Adrenal gland (tissue), 12 donors: ENCODE data around the gene SLC24A4. TPM values are rescaled to one million over a fixed set of nuclear protein-coding genes. Genes with fewer than 3 reads are reported as not detected.

Experiments
- DNase-seq, 7 donors: peaks; one replicate each; pipeline ENCODE4 v3.0.0-alpha.2; 2019 to 2020
- H3K27ac ChIP-seq, 5 donors: fragments of 200-600 bp; sonication (generic) in 4 of 5; 1 replicate in 3 of 5; 2 replicates in 2 of 5; pipeline versions ENCODE4 v1.5.1 to v1.8.0; 2016 to 2020; ENCODE audit warnings: mild to moderate bottlenecking in 1 of 5
- H3K27me3 ChIP-seq: fragments of 200-600 bp; 2 replicates; pipeline ENCODE4 v1.8.0; 2021
- H3K36me3 ChIP-seq, 2 donors: fragments of 200-600 bp; replicated peaks in 1 of 2; 1 replicate in 1 of 2; 2 replicates in 1 of 2; pipeline versions ENCODE4 v1.5.1 to v1.8.0; 2018 to 2022
- H3K4me1 ChIP-seq, 2 donors: fragments of 200-600 bp; replicated peaks in 1 of 2; 1 replicate in 1 of 2; 2 replicates in 1 of 2; pipeline versions ENCODE4 v1.5.1 to v1.8.0; 2018 to 2021
- H3K4me3 ChIP-seq, 4 donors: fragments of 200-600 bp; sonication (generic) in 3 of 4; one replicate each; pipeline ENCODE4 v1.5.1; 2016 to 2018
- H3K9me3 ChIP-seq, 3 donors: fragments of 200-600 bp; sonication (generic) in 1 of 3; replicated peaks in 1 of 3; 1 replicate in 2 of 3; 2 replicates in 1 of 3; pipeline versions ENCODE4 v1.5.1 to v1.8.0; 2016 to 2021
- POLR2A ChIP-seq, 2 donors: fragments of 450-650 bp; IDR thresholded peaks; one replicate each; pipeline ENCODE4 v1.6.1; 2017; ENCODE audit warnings: antibody characterized with exemption in 2 of 2, mild to moderate bottlenecking in 2 of 2, moderate library complexity in 1 of 2
- WGBS, 4 donors: extraction: QIAGEN DNeasy Blood & Tissue Kit in 2 of 4; methylation state at CpG; one replicate each; pipeline versions ENCODE4 v1.1.5 to v1.1.7; 2013 to 2017; 5-methylcytosine and 5-hydroxymethylcytosine counted together
- intact Hi-C, 2 donors: fragments of 100-400 bp; cut with DNase I; formaldehyde crosslinking; loops; one replicate each; pipeline versions ENCODE4 v1.14.1 to v1.15.0; 2022 to 2023
- polyA plus RNA-seq, 3 donors: library from polyadenylated mRNA; stranded (reverse); fragments of 200-250 nt in 2 of 3; fragments of 350-450 nt in 1 of 3; fragmentation: Illumina TruSeq in 1 of 3; extraction: RNeasy Lipid Tissue Mini Kit (QIAGEN cat#74804) in 1 of 3; gene quantifications; one replicate each; pipeline ENCODE4 v1.2.3, GENCODE V29; 2013 to 2014
- total RNA-seq, 9 donors: library from RNA; depleted of rRNA in 4 of 9; stranded (reverse); fragments of >200 nt in 4 of 9; fragments of 120-200 nt in 1 of 9; fragmentation: NEBNext Ultra II Directional in 1 of 9; extraction: Animal tissue kit (Norgen Biotek cat#: 25700) in 1 of 9; gene quantifications; one replicate each; pipeline versions ENCODE4 v1.1.0 to v1.2.4, GENCODE V29; 2013 to 2023
- TF ChIP-seq, protein P1 (sequence below), 6 experiments: fragments of 450-650 bp in 4 of 6; fragments of 200-600 bp in 2 of 6; sonication (generic) in 1 of 6; IDR thresholded peaks; 1 replicate in 5 of 6; 2 replicates in 1 of 6; pipeline versions ENCODE4 v1.5.1 to v1.8.0; 2016 to 2021; ENCODE audit warnings: antibody characterized with exemption in 6 of 6, mild to moderate bottlenecking in 2 of 6, moderate library complexity in 1 of 6
- donor health status: healthy with polysubstance abuse.
- donor health status: Bipolar disorder and iron deficiency.
- donor health status: DM: yes; HTN: yes; CAD: no.
- donor health status: DM: no; HTN: no; CAD: no.
- donor health status: DM: no; HTN: no; CAD: no.
- donor health status: DM: yes; HTN: yes; CAD: no.

SLC24A4 gene
- total and polyA plus RNA-seq, 12 donors: 0.09 to 1.9 (median 0.52) TPM

DNA sequence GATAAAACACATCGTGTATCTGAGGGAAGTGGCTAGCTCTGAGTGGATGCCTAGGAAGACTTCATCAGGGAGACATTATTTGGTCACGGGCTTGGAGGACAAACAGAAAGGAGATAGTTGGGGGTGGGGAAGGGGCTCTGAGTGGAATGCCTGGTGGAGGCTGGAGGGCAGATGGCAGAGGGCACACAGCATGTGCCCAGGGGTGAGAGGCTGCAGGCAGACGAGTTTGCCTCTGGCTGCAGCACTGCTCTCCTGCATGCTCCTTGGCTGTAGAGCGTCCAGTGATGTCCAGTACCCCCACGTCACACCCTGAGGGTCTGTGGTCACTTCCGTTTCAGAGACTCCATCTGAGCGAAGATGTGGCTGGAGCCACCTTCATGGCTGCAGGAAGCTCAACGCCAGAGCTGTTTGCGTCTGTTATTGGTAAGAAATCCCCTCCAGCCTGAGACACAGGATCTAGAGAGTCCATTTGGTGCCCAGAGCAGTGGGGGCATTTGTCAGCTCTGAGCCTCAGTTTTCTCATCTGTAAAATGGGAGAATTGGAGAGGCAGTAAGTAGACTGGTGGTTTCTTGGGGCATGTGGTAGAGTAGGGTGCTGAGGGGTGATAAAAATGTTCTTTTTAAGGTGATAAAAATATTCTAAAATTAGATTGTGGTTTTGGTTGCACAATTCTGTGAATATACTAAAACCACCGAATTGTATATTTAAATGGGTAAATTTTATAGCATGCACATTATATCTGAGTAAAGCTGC is 119.0 kb downstream of the SLC24A4 start:
- no peak for DNase-seq
- no peaks in the 10 kb centered on the region for H3K36me3 ChIP-seq
- intact Hi-C loops: no loop called here
- H3K27ac ChIP-seq: no peak overlapping the region
- no peaks in the 10 kb centered on the region for H3K4me1 ChIP-seq
- WGBS, 4 donors: 79 to 86% (median 84%) methylated on average over 7 to 10 of the region's 10 CpGs
- H3K4me3 ChIP-seq: no peak overlapping the region
- no peaks in the 10 kb centered on the region for H3K9me3 ChIP-seq
- TF ChIP-seq, protein P1, sequence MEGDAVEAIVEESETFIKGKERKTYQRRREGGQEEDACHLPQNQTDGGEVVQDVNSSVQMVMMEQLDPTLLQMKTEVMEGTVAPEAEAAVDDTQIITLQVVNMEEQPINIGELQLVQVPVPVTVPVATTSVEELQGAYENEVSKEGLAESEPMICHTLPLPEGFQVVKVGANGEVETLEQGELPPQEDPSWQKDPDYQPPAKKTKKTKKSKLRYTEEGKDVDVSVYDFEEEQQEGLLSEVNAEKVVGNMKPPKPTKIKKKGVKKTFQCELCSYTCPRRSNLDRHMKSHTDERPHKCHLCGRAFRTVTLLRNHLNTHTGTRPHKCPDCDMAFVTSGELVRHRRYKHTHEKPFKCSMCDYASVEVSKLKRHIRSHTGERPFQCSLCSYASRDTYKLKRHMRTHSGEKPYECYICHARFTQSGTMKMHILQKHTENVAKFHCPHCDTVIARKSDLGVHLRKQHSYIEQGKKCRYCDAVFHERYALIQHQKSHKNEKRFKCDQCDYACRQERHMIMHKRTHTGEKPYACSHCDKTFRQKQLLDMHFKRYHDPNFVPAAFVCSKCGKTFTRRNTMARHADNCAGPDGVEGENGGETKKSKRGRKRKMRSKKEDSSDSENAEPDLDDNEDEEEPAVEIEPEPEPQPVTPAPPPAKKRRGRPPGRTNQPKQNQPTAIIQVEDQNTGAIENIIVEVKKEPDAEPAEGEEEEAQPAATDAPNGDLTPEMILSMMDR (IDR thresholded peaks at IDR 0.05): no peak
- TF ChIP-seq POLR2A (IDR thresholded peaks at IDR 0.05): no peak
- H3K27me3 ChIP-seq: no peaks in the 10 kb centered on the region

DNA sequence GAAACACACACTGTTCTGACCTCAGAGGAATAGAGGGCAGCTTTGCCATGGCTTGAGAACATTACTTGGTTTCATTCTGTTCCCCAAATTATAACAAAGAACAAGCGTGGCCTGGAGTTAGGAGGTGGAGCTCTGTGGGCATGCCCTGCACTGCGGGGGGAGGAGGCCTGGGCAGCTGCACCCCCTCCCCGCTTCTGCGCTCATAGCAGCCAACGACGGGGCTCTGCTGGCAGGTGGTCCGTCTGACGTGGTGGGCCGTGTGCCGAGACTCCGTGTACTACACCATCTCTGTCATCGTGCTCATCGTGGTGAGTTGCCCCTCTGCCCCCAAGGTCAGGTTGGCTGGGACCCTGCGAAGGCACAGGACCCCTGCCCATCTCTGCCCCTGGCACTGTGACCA is 120.2 kb downstream of the SLC24A4 start:
- Histone ChIP-seq H3K4me3 (no peak overlapping the region), H3K27me3 (no peaks in the 10 kb centered on the region), H3K4me1 (no peaks in the 10 kb centered on the region), H3K9me3 (no peaks in the 10 kb centered on the region), H3K36me3 (no peaks in the 10 kb centered on the region), H3K27ac (no peak overlapping the region)
- no peak for DNase-seq
- no peak for TF ChIP-seq POLR2A (IDR thresholded peaks at IDR 0.05)
- TF ChIP-seq, protein P1 (IDR thresholded peaks at IDR 0.05): no peak
- WGBS, 4 donors: 80 to 91% (median 87%) methylated on average over 1 to 14 of the region's 14 CpGs
- intact Hi-C loops: no loop called here

DNA sequence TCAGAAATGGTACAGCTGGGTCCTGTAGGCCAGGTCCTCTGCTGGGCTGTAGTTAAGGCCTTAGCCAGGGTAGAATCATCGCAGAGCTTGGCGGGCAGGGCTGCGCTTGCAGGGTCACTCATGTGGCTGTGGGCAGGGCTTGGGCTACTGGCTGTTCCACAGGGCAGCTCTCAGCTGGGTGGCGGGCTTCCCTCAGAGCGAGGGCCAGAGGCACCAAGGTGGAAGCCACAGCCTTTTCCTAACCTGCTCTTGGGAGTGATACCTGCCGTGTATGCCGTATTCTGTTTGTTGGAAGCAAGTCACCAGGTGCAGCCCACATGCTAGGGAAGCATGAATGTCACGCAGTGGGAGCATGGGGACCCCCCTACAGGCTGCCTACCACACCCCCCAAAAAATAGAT is 120.8 kb downstream of the SLC24A4 start:
- H3K4me3 ChIP-seq: no peak overlapping the region
- DNase-seq: no peak
- 92 to 100% (median 94%) methylated on average over 4 to 8 of the region's 8 CpGs for WGBS, 4 donors
- no peak overlapping the region for H3K27ac ChIP-seq
- intact Hi-C loops: no loop called here
- no peaks in the 10 kb centered on the region for H3K36me3 ChIP-seq
- no peaks in the 10 kb centered on the region for H3K27me3 ChIP-seq
- no peaks in the 10 kb centered on the region for H3K4me1 ChIP-seq
- no peak for TF ChIP-seq POLR2A (IDR thresholded peaks at IDR 0.05)
- TF ChIP-seq, protein P1 (IDR thresholded peaks at IDR 0.05): no peak
- H3K9me3 ChIP-seq: no peaks in the 10 kb centered on the region

DNA sequence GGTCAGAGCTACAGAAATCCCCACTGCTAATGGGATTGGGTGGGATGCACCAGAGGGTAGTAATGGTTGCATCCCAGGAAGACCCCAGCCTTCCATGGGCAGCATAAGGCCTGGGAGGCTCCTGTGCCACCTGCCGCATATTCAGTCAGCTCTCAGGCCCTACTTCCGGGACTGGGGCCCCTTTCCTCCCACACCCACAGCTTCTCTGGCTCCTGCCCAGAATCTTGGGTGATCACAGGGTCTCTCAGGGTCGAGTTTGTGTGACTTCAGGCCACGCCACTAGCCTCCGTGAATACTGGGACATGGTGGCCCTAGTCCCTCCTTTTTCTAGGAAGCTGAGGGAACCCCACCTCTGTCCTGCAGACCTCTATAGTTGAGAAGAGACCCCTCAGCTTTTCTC is 123.8 kb downstream of the SLC24A4 start:
- TF ChIP-seq POLR2A (IDR thresholded peaks at IDR 0.05): no peak
- TF ChIP-seq, protein P1 (IDR thresholded peaks at IDR 0.05): no peak
- H3K9me3 ChIP-seq: no peaks in the 10 kb centered on the region
- DNase-seq: no peak
- H3K4me3 ChIP-seq: no peak overlapping the region
- intact Hi-C loops: no loop called here
- H3K27me3 ChIP-seq: no peaks in the 10 kb centered on the region
- no peaks in the 10 kb centered on the region for H3K36me3 ChIP-seq
- no peaks in the 10 kb centered on the region for H3K4me1 ChIP-seq
- WGBS, 4 donors: 68 to 89% (median 78%) methylated on average over 3 to 5 of the region's 5 CpGs
- H3K27ac ChIP-seq: no peak overlapping the region
